ENCODE measurements around the gene SBNO2.
A peak's percentile ranks its signal among the peaks of the same experiment; 100 is the strongest.

Gene SBNO2

DNA sequence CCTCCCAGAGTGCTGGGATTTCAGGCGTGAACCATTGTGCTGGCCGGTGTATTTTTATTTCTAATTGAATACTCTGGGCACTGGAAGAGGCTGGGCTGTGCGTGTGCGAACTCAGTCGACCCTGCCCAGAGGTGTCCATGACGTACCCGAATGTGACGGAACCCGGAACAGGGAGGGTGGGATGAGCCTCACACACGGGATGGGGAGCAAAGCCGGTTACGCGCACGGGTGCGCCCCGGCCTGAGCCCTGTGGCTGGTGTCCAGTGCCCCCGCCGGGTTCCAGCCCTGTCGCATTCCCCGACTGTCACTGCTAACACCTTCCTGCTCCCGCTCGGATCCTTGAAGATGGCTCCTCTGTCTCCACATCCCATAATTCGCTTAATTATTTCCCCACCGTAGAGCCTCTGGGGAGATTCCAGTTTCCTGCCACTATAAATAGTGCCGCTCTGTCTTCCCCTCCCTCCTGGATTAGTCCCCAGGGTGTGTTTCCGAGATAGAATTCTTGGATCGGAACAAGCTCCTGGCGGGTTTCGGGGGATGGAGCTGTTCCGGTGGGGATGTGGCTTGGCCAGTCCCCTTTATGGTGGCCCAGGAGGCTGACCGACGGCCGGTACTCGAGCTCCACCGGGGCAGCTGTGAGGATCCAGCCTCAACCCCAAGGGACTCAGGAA is 22.0 kb downstream of the SBNO2 start:
- no peak for DNase-seq

DNA sequence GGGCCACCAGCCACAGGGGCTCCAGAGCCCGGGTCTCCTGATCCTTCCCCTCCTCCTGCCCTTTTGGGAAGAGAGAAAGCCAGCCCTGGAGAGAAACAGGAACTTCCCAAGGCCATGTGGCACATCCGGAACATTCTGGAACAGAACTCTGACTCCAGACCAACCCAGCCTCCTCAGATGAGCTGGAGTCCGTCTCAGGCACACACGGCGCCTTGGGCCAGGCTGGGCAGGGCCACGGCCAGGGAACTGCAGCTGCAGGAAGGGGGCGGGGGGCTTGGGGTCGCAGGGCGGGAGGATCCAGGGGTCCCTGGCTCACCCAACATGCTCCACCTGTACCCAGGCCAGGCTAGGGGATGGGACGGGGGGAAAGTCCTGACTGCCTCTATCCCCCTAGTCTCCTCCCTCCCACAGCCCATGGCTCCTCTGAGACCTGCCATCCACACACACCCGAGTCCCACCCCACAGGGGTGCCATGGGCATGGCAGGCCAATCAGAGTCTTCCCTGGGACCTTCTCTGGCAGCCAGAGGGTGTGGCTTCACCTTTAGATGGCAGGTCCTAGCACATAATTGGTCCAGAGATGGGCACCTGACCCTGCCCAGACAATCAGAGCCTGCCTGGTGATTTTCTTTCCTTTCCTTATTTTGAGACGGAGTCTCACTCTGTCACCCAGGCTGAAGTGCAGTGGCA is 22.9 kb downstream of the SBNO2 start:
- no peak for DNase-seq

DNA sequence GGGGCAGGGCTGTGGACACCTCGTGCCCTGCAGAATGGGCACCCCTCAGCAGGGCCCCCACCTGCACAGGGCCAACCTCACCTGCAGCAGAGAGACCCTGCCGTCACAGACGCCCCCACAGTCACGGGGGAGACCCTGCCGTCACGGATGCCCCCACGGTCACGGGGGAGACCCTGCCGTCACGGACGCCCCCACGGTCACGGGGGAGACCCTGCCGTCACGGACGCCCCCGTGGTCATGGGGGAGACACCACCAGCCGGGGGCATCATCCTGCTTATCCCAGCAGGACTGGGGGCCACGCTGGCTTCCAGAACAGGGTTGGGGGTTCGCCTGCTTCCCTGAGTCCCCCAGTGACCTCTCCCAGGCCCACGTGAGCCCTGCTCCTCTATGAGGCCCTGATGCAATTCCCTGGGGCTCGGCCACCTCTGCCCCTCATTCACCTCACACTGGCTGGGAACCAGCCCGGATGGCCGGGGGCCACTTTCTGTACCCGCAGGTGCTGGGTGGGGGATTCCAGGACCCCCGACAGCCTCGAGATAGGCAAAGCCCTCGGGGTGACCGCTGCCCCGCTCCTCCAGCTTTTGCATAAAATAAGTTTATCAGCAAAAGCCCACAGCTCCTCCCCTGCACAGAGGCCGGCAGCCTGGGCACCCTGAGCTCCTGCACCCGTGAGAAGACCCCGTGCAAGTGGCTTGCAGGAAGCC is 23.6 kb downstream of the SBNO2 start:
- DNase-seq, result no peak

DNA sequence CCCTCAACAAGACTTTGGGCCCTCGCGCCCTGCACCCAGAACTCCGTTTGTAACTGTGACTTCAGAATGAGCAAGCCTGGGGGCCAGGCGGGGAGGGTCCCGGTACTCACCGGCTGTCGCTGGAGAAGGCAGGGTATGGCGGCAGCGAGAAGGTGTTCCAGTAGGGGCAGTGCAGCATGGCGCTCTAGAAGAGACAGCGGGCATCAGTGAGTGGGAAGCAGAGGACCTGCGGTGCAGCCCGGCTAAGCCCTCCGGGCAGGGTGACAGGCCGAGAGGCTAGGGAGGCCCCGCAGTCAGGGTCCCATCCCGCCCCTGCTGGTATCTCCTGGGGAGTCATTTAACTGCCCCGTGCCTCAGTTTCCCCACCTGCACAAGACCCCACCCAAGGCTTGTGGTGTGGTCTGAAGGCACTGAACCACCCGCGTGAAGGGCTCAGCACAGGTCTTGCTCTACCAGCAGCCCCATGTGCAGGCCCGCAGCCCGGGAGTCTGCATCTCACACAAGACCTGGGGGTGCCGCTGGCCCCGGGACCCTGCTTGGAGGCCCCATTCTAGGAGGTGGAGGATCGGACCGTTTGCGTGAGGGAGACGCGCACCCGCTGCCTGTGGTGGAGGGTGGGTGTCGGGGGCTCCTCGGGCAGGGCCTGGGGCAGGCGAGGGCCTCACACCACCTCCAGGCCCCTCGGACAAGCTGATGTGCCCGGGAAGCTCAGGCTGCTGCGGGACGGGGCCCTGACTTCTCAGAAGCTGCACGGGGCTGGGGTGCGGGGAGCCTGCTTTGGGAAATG is 24.6 kb downstream of the SBNO2 start:
- no peak for DNase-seq

DNA sequence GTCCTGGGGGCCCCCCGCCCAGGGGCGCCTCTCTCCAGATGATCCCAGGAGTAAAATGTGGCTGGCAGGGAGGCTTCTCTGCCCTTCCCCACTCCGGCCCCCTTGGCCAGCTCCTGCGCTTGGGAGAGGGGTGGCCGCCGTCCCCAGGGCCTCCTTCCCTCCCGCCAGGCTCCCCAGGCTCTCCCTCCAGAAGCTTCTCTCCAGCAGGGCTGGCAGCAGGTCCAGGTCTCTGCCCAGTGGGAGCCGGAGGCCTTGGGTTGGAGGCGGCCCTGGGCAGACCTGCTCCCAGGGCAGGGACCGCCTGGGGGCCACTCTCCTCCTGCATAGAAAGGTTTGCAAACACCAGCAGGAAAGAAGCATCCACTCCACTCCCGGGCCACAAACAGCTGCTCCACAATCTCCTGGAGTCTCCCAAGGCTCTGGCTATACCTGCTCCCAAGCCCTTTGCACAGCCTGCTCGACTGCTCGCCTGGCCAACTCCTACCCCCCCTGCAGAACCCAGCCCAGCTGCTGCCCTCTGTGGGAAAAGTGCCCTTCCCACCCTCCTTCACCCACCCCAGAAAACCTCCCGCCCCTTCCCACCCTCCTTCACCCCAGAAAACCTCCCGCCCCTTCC is 26.0 kb downstream of the SBNO2 start:
- no peak for DNase-seq

DNA sequence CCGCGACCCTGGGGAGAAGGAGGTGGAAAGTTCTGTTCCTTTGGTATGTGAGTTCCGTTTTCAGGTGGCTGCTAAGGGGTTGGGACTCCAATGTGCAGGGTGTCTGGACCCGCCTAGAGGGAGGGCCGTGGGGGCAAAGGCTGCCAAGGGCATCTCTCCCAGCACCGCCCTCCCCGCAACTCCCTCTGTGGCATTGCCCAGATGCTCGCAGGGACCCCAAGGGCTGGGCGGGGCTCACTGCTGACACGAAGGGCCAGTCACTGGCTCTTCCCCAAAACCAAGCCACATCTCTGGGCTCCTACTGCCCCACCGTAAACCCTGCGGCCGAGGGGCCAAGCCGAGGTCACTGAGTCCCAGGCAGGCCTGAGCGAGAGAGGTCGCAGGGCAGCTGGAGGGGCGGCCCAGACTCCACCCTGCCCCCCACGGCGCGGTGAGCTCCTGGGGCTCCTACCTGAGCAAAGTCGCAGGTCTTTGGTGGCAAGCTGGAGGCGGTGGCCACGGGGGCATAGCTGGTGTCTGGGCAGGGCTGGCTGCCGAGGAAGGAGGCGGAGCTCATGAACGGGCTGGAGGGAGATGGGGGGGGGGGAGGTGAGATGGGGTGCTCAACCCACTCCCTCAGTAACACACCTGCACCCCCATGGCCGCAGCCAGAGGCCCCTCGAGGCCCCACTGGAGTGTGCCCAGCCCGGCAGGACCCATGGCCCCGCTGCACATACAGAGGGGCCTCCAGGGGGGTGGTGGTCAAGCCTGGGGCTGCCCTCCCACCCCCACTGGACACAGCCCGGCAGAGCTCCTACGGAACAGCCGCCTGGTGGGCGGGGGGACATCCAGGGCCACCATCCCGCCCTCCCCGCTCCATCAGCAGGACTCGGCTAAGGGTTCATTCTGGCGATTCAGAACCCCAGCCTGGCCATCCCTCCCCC is 26.9 kb downstream of the SBNO2 start:
- DNase-seq, result no peak

DNA sequence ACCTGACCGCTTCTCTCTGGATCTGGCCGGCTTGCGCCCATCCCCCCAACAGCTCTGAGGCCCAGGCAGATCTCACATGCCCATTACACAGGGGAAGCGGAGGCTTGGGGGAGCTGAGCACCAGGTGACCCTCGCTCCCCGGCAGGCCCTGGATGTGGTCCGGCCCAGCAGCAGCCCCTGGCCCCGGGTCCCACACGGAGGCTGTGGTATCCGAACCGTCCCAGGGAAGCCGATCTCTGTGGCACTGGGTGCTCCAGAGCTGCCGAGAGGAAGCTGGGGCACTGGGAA is 27.7 kb downstream of the SBNO2 start:
- DNase-seq, result no peak

DNA sequence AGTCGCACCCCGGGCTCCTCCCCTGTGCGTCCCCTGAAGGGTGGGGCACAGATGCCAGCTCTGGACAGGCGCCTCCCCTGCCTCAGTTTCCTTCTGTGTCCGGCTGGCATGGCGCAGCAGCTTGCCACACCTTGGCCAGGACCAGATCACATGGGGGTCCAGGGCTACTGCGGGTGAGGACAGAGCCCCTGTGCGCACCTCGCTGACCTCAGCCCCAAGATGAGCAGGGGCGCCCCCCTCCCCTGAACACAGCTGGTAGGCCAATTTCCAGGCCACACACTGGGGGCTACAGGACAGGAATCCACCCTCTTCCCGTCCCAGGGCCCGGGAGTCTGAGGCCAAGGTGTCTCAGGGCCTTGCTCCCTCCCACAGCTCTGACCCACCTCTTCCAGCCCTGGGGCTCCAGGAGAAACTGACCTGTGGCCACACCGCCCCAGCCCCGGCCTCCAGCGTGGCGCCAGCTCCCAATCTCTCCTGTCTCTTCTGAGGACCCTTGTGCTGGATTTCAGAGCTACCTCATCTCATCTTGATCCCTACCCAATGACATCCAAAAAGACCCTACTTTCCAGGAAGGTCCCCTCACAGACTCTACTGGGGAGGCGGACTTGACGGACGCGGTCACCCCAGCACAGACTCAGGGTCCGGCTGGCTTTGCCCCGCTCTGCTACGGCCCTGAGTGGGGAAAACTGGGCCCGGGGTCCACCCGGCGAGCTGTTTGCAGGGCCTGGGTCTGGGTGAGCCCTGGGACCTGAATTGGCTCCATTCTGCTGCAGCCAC is 28.2 kb downstream of the SBNO2 start:
- no peak for DNase-seq

DNA sequence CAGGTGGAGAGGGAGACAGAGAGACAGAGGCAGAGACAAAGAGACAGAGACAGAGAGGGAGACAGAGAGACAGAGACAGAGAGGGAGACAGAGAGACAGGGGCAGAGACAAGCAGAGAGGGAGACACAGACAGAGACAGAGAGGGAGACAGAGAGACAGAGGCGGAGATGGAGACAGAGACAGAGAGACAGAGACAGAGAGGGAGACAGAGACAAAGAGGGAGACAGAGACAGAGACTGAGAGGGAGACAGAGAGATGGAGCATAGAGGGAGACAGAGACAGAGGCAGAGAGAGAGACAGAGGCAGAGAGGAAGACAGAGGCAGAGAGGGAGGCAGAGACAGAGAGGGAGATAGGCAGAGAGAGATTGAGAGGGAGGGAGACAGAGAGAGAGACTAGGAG is 29.3 kb downstream of the SBNO2 start:
- no peak for DNase-seq

DNA sequence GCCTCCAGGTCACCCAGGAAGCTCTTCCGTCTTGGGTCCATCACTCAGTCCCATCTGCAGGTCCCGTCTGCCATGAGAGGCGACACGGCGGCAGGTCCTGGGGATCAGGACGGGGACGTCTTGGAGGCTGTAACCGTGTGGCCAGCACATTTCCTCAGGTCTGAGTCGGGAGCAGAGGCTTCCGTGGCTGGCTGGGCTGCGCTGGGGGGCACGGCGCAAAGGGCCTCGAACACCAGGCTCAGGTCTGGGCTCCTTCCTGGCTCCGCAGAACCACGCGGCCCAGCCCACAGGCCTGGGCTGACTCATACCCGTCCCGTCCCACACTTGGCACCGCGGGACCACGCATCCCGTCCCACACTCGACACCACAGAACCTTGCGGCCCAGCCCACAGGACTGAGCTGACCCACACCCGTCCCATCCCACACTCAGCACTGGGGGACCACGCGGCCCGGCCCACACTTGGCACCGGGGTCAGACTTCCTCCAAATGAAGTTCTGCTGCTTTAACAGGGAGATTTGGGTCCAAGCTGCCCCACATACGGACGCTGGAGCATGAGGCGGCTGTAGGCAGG is 30.2 kb downstream of the SBNO2 start:
- DNase-seq, result no peak

DNA sequence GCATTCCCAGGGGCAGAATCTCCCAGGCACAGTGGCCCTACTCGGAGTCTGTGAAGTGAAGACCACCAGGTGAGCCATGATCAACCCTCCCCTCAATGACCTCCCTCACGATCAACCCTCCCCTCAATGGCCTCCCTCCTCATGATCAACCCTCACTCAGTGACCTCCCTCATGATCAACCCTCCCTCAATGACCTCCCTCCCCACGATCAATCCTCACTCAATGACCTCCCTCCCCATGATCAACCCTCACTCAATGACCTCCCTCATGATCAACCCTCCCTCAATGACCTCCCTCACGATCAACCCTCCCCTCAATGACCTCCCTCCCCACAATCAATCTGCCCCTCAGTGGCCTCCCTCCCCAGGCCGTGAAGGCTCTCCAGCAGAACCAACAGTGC is 32.1 kb downstream of the SBNO2 start:
- DNase-seq, result no peak

DNA sequence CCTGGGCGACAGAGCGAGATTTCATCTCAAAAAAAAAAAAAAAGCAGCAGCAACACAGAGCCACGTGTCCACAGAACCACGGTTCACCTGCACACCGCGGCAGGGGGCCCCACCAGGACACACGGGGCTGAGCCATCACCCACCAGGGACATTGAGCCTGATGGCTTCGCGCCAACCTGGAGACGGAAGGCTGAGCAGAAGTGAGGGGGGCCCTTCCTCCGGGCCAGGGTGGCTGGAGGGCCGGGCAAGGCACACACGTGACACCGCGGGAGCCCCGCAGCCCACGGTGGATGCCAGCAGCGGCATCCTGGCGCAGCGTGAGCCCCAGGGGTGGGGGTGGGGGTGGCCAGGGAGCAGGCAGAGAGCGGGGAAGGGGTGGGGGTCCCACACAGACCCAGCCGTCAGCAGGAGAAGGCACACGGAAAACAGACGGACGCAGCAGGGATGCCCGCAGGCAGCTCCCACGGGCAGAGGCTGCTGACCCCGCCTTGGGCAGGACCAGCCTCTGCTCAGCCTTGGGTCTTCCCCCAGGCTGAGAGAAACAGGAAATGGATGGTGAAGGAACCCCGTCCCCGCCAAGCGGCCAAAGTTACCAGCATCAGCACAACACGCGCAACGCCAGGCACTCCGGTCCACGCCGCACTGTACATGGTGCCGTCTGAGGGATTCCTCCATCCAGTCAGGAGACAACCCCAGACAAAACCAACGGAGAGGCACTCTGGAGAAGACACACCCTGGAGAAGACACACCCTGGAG is 33.6 kb downstream of the SBNO2 start:
- DNase-seq, result no peak

DNA sequence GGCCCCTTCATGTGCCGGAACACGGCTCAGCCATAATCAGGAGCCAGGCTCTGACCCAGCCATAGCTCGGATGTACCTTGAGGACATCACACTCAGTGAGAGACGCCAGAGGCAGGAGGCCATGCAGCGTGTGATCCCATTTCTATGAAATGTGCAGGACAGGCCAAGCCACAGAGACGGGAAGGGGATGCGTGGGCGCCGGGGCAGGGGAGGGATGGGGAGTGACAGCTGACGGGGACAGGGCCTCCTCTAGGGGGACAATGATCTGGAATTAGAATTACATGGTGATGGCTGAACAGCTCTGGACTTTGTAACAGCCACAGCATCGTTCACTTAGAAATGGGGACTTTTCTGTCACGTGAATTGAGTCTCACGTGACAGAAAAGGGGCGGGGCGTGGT is 34.9 kb downstream of the SBNO2 start:
- no peak for DNase-seq

DNA sequence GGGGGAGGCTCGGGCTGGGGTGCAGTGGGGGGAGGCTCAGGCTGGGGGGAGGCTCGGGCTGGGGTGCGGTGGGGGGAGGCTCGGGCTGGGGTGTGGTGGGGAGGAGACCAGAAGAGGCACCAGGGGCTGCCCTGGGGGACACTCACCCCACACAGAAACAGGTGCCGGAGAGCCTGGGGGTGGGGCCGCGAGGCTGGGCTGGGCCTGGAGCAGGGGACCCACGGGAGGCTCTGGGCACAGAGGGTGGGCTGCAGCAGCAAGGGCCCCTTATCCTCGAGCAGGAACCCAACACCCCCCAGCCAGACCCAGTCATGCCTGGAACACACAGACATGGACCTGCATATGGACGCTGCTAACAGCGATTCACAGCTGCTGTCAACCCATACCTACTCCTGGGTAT is 35.9 kb downstream of the SBNO2 start:
- DNase-seq, result no peak

DNA sequence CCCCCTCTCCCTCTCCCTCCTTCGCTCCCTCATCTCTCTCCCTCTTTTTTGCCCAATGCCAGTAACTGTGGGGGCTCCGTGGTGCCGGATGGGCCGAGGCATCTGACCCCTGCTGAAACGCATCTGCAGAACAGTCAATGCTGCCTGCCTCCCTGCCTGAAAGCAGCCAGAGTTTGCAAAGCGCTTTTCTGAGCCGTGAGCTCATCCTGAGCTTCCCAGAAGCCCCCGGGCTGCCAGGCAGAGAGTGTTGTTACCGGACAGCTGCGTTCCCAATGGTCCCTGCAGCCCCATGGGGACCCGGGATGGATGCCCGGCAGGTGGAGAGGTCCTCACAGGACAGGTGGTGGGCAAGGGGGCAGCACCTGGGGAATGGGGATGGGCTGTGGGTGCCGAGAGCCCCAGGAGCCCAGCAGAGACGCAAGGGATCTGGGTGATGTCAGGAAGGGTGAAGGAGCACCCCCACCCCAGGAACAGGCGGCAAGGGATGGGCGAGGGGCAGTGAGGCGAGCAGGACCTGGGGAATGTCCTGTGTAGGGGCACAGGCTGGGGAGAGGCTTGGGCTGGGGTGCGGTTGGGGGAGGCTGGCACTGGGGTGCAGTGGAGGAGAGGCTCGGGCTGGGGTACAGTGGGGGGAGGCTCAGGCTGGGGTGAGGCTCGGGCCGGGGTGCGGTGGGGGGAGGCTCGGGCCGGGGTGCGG is 37.3 kb downstream of the SBNO2 start:
- DNase-seq, result peak; percentile 30

DNA sequence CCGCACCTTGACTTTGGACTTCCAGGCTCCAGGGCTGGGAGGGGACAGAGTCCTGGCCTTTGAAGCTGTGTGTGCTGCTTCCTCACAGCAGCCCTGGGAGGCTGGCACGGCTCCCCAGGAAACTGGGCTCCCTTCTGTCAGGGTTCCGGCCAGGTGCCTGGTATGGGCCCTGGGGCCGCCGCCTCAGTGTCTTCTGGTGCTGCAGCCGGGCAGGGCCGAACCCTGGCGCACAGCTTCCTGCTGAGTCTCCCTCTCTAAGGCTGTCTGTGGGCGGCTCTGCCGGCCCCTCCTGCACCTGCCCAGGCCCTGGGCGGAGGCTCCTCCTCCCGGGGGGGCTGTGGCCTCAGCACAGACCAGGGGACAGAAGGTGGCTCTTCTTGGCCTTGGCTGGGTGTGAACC is 37.9 kb downstream of the SBNO2 start:
- DNase-seq, result peak; percentile 30

DNA sequence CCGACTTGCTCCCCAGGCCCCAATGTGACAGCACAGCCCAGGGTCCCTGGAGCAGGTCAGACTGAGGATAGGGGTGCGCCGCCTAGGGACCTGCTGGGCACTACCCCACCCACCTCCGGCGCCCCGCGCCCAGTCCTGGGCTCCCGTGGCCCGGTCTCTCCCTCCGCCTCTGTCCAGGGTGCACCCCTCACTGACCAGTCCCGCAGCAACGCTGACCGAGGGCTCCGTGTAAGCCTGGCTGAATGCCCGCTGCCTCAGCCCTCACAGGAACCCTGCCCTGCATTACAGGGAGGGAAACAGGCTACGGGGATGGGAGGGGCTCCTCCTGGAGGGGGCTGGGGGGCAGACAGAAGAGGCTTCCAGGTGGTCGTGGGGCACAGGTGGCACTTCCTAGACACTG is 38.6 kb downstream of the SBNO2 start:
- no peak for DNase-seq

DNA sequence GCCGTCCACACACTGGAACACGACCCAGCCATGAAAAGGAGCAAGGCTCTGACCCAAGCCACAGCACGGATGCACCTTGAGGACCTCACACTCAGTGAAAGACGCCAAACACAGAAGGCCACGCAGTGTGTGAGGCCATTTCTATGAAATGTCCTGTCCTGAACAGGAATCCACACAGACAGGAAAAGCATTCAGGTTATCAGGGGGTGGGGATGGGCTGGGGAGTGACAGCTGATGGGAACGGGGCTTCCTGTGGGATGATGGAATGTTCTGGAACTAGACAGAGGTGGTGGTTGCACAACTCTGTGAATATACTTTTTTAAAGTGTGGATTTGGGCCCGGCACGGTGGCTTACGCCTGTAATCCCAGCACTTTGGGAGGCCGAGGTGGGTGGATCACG is 39.6 kb downstream of the SBNO2 start:
- DNase-seq, result no peak

DNA sequence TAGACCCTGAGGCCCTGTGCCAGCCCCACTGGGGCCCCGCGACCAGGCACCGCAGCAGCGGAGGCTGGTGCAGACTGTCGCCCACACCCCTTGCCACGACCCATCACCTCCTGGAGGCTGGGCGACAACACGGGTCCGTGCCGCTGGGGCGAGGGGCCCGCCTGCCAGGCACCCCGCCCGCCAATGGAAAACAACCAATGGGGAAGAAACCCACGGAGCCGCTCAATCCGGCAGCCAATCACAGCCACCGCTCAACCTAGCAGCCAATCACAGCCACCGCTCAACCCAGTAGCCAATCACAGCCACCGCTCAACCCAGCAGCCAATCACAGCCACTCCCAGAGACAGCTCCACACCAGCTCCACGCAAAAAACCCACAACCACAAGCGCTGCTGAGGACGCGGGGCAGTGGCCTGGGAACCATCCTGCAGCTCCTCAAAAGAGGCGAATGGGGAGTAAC is 40.6 kb downstream of the SBNO2 start:
- no peak for DNase-seq

All from NCI-H510A treated with DMSO at 0.1 percent for 48 hours (cell line).